OCI-LY7 (cell line): ENCODE results near the gene HTT. TPM values are rescaled to one million over a fixed set of nuclear protein-coding genes. Genes with fewer than 3 reads are reported as not detected.

Experiments
- BruUV-seq: library from RNA; stranded (reverse); fragments of 400-500 nt; replicated peaks from 2 replicates; lab custom pipeline; 2021; lab: Mats Ljungman, UMichigan
- CTCF ChIA-PET: fragments of 300-600 bp; sonication (Branson Sonifier 250); formaldehyde crosslinking; loops from one replicate; lab custom pipeline; 2022; ENCODE audit warnings: antibody characterized with exemption; ENCODE audit not compliant: unreplicated experiment; lab: Charles Lee
- POLR2A ChIA-PET: fragments of 300-600 bp; sonication (Branson Sonifier 250); formaldehyde crosslinking; loops from one replicate; lab custom pipeline; 2022; ENCODE audit warnings: antibody characterized with exemption; lab: Charles Lee
- DNase-seq: peaks from one replicate; pipeline ENCODE4 v3.0.0-alpha.2; 2015; ENCODE audit warnings: low spot score
- H2AFZ ChIP-seq: fragments of 200-600 bp; sonication (generic), shearing (Covaris generic); 2 replicates; pipeline ENCODE4 v1.6.1; 2014; ENCODE audit warnings: mild to moderate bottlenecking, antibody characterized with exemption, low read length, moderate library complexity
- H3K27ac ChIP-seq: fragments of 200-600 bp; sonication (generic); 2 replicates; pipeline ENCODE4 v1.5.1; 2014; ENCODE audit warnings: mixed run types, low read depth, mild to moderate bottlenecking, moderate library complexity, low read length, inconsistent platforms; ENCODE audit not compliant: poor library complexity, severe bottlenecking
- H3K36me3 ChIP-seq: fragments of 200-600 bp; sonication (generic); 2 replicates; pipeline ENCODE4 v1.6.1; 2014; ENCODE audit warnings: mild to moderate bottlenecking, antibody characterized with exemption, low read length, moderate library complexity, mixed read lengths; ENCODE audit not compliant: insufficient read depth
- H3K4me1 ChIP-seq: fragments of 200-600 bp; sonication (generic); 2 replicates; pipeline ENCODE4 v1.5.1; 2014; ENCODE audit warnings: mild to moderate bottlenecking, low read length; ENCODE audit not compliant: insufficient read depth, poor library complexity, severe bottlenecking
- H3K4me2 ChIP-seq: fragments of 200-600 bp; sonication (generic); 2 replicates; pipeline ENCODE4 v1.6.1; 2014; ENCODE audit warnings: mild to moderate bottlenecking, low read length
- H3K4me3 ChIP-seq: fragments of 200-600 bp; sonication (generic); 2 replicates; pipeline ENCODE4 v1.5.1; 2014; ENCODE audit warnings: mild to moderate bottlenecking, low read depth, low read length; ENCODE audit not compliant: poor library complexity, severe bottlenecking
- H3K79me2 ChIP-seq: fragments of 200-600 bp; sonication (generic); 2 replicates; pipeline ENCODE4 v1.6.1; 2016; ENCODE audit warnings: low read depth, mild to moderate bottlenecking, low read length, moderate library complexity, mixed read lengths; ENCODE audit not compliant: insufficient read depth
- H3K9me2 ChIP-seq: fragments of 200-600 bp; sonication (generic); 2 replicates; pipeline ENCODE4 v1.6.1; 2016; ENCODE audit warnings: mild to moderate bottlenecking, low read length, mixed read lengths; ENCODE audit not compliant: insufficient read depth
- H3K9me3 ChIP-seq: fragments of 200-600 bp; sonication (generic); 2 replicates; pipeline ENCODE4 v1.6.1; 2014; ENCODE audit warnings: mild to moderate bottlenecking, mixed run types, low read length, mixed read lengths
- H4K20me1 ChIP-seq: fragments of 200-600 bp; sonication (generic); 2 replicates; pipeline ENCODE4 v1.6.1; 2014; ENCODE audit warnings: mild to moderate bottlenecking, antibody characterized with exemption, low read length, moderate library complexity, mixed read lengths; ENCODE audit not compliant: insufficient read depth
- EZH2phosphoT487 ChIP-seq: fragments of 200-600 bp; sonication (generic); IDR thresholded peaks from 2 replicates; pipeline ENCODE4 v1.6.1; 2018; ENCODE audit warnings: low read depth, borderline replicate concordance, mild to moderate bottlenecking, mixed run types, antibody characterized with exemption, low read length, moderate library complexity, mixed read lengths
- intact Hi-C: fragments of 100-400 bp; cut with micrococcal nuclease; formaldehyde crosslinking; loops from one replicate; pipeline ENCODE4 v1.10.0; 2022; ENCODE audit not compliant: unreplicated experiment
- total RNA-seq, 2 experiments: library from RNA; depleted of rRNA in 1 of 2; stranded (reverse); fragments of >200 nt in 1 of 2; shearing (Covaris generic) in 1 of 2; gene quantifications; 2 replicates each; pipeline ENCODE4 v1.2.3, GENCODE V29; 2014 to 2022
- TF ChIP-seq, protein P1 (sequence below): fragments of 200-600 bp; sonication (generic); conservative IDR thresholded peaks from 2 replicates; pipeline ENCODE4 v1.5.1; 2014; ENCODE audit warnings: mild to moderate bottlenecking, antibody characterized with exemption, low read length, moderate library complexity, mixed read lengths

Gene HTT
- total RNA-seq, 2 experiments from 2014 or later: 36.4 to 91.3 TPM

DNA sequence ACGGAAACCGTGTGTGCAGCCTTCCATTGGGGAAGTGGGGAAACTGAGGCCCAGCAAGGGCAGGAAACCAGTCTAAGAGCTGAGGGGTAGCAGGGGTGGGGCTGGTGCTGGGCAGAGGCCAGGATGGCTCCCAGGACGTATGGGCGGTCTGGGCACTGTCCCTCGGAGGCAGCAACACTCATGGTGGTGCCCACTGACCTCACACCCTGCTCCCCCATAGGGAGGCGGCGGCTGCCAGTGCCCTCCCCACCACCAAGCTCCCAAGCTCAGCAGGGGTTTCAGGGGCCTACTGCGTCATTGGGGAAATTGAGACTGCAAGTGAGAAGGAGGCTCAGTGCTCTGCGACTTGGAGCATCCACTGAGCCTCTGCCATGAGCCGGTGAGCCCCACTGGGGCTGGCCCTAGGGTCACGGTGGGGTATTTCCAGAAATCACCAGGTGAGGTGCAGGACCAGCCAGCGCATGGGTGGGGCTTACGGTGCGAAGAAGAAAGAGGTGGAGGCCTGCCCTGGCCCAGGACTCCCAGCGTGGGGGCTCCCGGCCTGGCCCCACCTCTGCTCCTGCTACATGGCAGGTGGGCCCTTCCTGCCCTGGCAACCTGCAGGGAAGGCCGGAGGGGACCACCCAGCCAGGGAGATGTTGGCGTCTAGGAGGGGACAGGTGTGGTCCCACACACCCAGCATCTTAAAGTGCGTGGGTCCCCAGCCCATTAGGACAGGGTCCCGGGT is 175.4 kb downstream of the HTT start:
- intact Hi-C loops: no loop called here
- BruUV-seq: no TSS peak
- no peaks in the 10 kb centered on the region for H4K20me1 ChIP-seq
- no peak overlapping the region for H3K4me3 ChIP-seq
- no peaks in the 10 kb centered on the region for H3K4me1 ChIP-seq
- no peak for DNase-seq
- H3K36me3 ChIP-seq: no peaks in the 10 kb centered on the region
- H3K4me2 ChIP-seq: no peak overlapping the region
- CTCF ChIA-PET: no interaction called here
- no peak overlapping the region for H2AFZ ChIP-seq
- H3K9me2 ChIP-seq: no peaks in the 10 kb centered on the region
- H3K79me2 ChIP-seq: no peaks in the 10 kb centered on the region
- no peak overlapping the region for H3K27ac ChIP-seq
- POLR2A ChIA-PET: no interaction called here
- TF ChIP-seq EZH2phosphoT487: no peak
- TF ChIP-seq, protein P1, sequence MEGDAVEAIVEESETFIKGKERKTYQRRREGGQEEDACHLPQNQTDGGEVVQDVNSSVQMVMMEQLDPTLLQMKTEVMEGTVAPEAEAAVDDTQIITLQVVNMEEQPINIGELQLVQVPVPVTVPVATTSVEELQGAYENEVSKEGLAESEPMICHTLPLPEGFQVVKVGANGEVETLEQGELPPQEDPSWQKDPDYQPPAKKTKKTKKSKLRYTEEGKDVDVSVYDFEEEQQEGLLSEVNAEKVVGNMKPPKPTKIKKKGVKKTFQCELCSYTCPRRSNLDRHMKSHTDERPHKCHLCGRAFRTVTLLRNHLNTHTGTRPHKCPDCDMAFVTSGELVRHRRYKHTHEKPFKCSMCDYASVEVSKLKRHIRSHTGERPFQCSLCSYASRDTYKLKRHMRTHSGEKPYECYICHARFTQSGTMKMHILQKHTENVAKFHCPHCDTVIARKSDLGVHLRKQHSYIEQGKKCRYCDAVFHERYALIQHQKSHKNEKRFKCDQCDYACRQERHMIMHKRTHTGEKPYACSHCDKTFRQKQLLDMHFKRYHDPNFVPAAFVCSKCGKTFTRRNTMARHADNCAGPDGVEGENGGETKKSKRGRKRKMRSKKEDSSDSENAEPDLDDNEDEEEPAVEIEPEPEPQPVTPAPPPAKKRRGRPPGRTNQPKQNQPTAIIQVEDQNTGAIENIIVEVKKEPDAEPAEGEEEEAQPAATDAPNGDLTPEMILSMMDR: no peak
- H3K9me3 ChIP-seq: no peaks in the 10 kb centered on the region

DNA sequence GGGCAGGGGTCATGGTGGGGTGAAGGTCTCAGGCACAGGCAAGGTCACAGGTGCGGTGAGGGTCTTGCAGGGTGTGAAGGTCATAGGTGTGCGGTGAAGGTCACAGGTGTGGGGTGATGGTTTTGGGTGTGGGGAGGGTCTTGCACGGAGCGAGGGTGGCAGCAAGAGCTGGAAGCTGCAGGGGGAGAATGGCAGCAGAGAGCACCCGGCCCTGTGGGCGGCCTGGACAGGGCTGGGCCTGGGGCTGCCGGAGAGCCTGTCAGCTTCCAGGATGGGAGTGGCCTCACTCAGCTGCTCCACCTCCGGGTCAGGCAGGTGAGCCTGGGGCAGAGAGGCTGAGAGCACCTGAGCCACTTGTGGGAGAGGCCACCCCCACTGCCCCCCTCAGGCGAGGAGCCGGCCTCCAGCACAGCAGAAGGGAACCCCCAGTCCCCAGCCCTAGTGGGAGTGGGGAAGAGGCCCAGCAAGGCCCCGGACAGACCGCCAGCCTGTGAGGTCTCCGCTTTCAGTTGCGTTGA is 176.0 kb downstream of the HTT start:
- intact Hi-C loops: no loop called here
- Histone ChIP-seq H3K4me1 (no peaks in the 10 kb centered on the region), H3K27ac (no peak overlapping the region), H3K79me2 (no peaks in the 10 kb centered on the region), H3K9me3 (no peaks in the 10 kb centered on the region), H3K4me2 (no peak overlapping the region), H3K9me2 (no peaks in the 10 kb centered on the region), H3K36me3 (no peaks in the 10 kb centered on the region), H4K20me1 (no peaks in the 10 kb centered on the region), H3K4me3 (no peak overlapping the region), H2AFZ (no peak overlapping the region)
- TF ChIP-seq EZH2phosphoT487: no peak
- TF ChIP-seq, protein P1: no peak
- DNase-seq: no peak
- CTCF ChIA-PET: no interaction called here
- BruUV-seq: no TSS peak
- POLR2A ChIA-PET: no interaction called here

DNA sequence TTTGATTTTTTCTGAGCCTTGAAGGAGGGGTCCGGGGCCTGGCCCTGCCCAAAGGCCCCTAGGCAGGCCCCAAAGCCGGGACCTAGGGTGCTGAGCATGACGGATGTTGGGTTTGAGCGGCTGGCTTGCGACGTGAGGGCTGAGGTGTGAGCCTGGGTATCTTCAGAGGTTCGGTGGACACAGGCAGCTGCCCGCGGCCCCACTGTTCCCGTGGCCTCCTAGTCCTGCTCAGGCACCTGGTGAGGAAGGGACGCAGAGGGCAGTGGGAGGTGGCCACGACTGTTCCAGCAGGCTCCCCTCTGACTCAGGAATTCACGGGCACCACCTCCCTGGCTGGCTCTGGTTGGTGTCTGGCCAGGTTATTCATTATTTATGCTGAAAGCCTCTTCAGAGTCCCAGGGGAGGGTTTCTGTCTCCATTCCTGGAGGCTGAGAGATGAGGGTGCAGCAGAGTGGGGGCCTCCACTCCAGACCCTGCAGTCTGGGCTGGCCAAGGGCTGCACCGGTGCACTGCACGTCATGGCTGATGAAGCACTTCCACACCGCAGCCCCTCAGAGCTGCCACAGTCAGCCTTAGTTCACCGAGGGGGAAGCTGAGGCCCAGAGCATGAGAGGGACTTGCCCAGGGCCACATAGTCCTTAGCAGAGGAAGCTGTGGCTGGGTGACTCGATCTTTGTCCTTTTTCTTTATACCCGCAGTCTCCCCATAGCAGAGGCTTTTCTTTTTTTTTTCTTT is 176.6 kb downstream of the HTT start:
- CTCF ChIA-PET: no interaction called here

More for the DNA sequence above, 176.6 kb downstream of the HTT start:
- DNase-seq: no peak
- Histone ChIP-seq H3K36me3 (no peaks in the 10 kb centered on the region), H3K4me1 (no peaks in the 10 kb centered on the region), H3K79me2 (no peaks in the 10 kb centered on the region), H3K4me2 (no peak overlapping the region), H2AFZ (no peak overlapping the region), H3K4me3 (no peak overlapping the region), H4K20me1 (no peaks in the 10 kb centered on the region), H3K27ac (no peak overlapping the region), H3K9me2 (no peaks in the 10 kb centered on the region), H3K9me3 (no peaks in the 10 kb centered on the region)
- POLR2A ChIA-PET: no interaction called here
- no peak for TF ChIP-seq EZH2phosphoT487
- TF ChIP-seq, protein P1: no peak
- BruUV-seq: no TSS peak
- intact Hi-C loops: no loop called here
